ENCODE data around the gene STARD13.

The STARD13 gene

GRCh38 chr13:33311040-33311439, 25.5 kb upstream of the STARD13 start:
- in situ Hi-C loops (cut with MboI; ENCODE audit: low sequenced_read_pairs, unreplicated experiment), result no loop called here
- no peak for TF ChIP-seq CTCF (IDR thresholded peaks at IDR 0.05; ENCODE audit: borderline replicate concordance, control extremely low read depth, extremely low read depth, insufficient read depth, missing control alignments)

GRCh38 chr13:33310245-33311038, 24.9 kb upstream of the STARD13 start:
- no peak for TF ChIP-seq CTCF (IDR thresholded peaks at IDR 0.05; ENCODE audit: borderline replicate concordance, control extremely low read depth, extremely low read depth, insufficient read depth, missing control alignments)
- in situ Hi-C loops (cut with MboI; ENCODE audit: low sequenced_read_pairs, unreplicated experiment), result no loop called here
- DNase-seq (ENCODE audit: low spot score), result no peak

More at GRCh38 chr13:33311040-33311439, 25.5 kb upstream of the STARD13 start:
- no peak for DNase-seq (ENCODE audit: low spot score)

- in situ Hi-C loops (cut with MboI; ENCODE audit: low sequenced_read_pairs, unreplicated experiment), result no loop called here
- no peak for TF ChIP-seq CTCF (IDR thresholded peaks at IDR 0.05; ENCODE audit: borderline replicate concordance, control extremely low read depth, extremely low read depth, insufficient read depth, missing control alignments)
- DNase-seq (ENCODE audit: low spot score), result no peak
Observed at GRCh38 chr13:33308863-33309262, 23.3 kb upstream of the STARD13 start.

GRCh38 chr13:33307843-33308242, 22.3 kb upstream of the STARD13 start:
- TF ChIP-seq CTCF (IDR thresholded peaks at IDR 0.05; ENCODE audit: borderline replicate concordance, control extremely low read depth, extremely low read depth, insufficient read depth, missing control alignments), result no peak
- DNase-seq (ENCODE audit: low spot score), result no peak
- in situ Hi-C loops (cut with MboI; ENCODE audit: low sequenced_read_pairs, unreplicated experiment), result no loop called here

- DNase-seq (ENCODE audit: low spot score), result no peak
- in situ Hi-C loops (cut with MboI; ENCODE audit: low sequenced_read_pairs, unreplicated experiment), result no loop called here
- no peak for TF ChIP-seq CTCF (IDR thresholded peaks at IDR 0.05; ENCODE audit: borderline replicate concordance, control extremely low read depth, extremely low read depth, insufficient read depth, missing control alignments)
Observed at GRCh38 chr13:33303855-33304597, 18.5 kb upstream of the STARD13 start.

- in situ Hi-C loops (cut with MboI; ENCODE audit: low sequenced_read_pairs, unreplicated experiment), result no loop called here
- no peak for TF ChIP-seq CTCF (IDR thresholded peaks at IDR 0.05; ENCODE audit: borderline replicate concordance, control extremely low read depth, extremely low read depth, insufficient read depth, missing control alignments)
- DNase-seq (ENCODE audit: low spot score), result no peak
Observed at GRCh38 chr13:33299626-33300025, 14.1 kb upstream of the STARD13 start.

Data from GM13976 (cell line).